ENCODE data around the gene C1orf174.
A peak's percentile ranks its signal among the peaks of the same experiment; 100 is the strongest.

Gene C1orf174

GRCh38 chr1:3939242-3940080 is 39.4 kb upstream of the C1orf174 start:
- H3K9ac ChIP-seq (ENCODE audit: low read depth, low read length, poor library complexity), result peak overlapping the region; percentile 0
- H3K4me1 ChIP-seq (ENCODE audit: control insufficient read depth in 2 of 2, insufficient read depth in 1 of 2, low read depth in 1 of 2, low read length in 2 of 2), result peaks cover 0 to 4% of the 10 kb centered on the region in 2 donors
- no peaks in the 10 kb centered on the region for H3K36me3 ChIP-seq (replicated peaks in 1 of 2; ENCODE audit: control insufficient read depth in 2 of 2, insufficient read depth in 2 of 2, low read length in 2 of 2)
- no peak overlapping the region for H3K23ac ChIP-seq (ENCODE audit: low read depth, low read length, poor library complexity)
- H2BK120ac ChIP-seq (ENCODE audit: low read depth, low read length), result no peak overlapping the region
- peak overlapping the region; percentile 77 for H4K8ac ChIP-seq (ENCODE audit: low read depth, low read length)
- H3K4me3 ChIP-seq (ENCODE audit: low read length in 2 of 2), result no peak overlapping the region
- H3K9me3 ChIP-seq (replicated peaks in 1 of 2; ENCODE audit: control insufficient read depth in 2 of 2, insufficient read depth in 1 of 2, low read depth in 1 of 2, low read length in 2 of 2), result peaks cover 0 to 7% of the 10 kb centered on the region in 2 donors
- no peak overlapping the region for H2AFZ ChIP-seq (ENCODE audit: low read length)
- no peak overlapping the region for H3K4ac ChIP-seq (ENCODE audit: low read length)
- H2BK15ac ChIP-seq (ENCODE audit: low read length), result peak overlapping the region; percentile 22
- no peak overlapping the region for H2BK5ac ChIP-seq (ENCODE audit: low read length)
- peak overlapping the region; percentile 51 for H3K18ac ChIP-seq (ENCODE audit: low read length)
- H2AK5ac ChIP-seq (ENCODE audit: low read depth, low read length), result peak overlapping the region; percentile 81
- no peak for DNase-seq (ENCODE audit: low spot score)
- H3K79me1 ChIP-seq (ENCODE audit: low read depth, low read length), result no peaks in the 10 kb centered on the region
- no peak overlapping the region for H4K91ac ChIP-seq (ENCODE audit: low read depth, low read length, poor library complexity)
- no peak overlapping the region for H3K14ac ChIP-seq (ENCODE audit: low read length)
- H3K27ac ChIP-seq (replicated peaks; ENCODE audit: low read length), result no peak overlapping the region
- H3K4me2 ChIP-seq (ENCODE audit: insufficient read depth, low read length, poor library complexity, severe bottlenecking), result no peak overlapping the region
- no CpG with 5 or more reads among the region's 12 CpGs for WGBS, 2 donors (ENCODE audit: extremely low coverage in 2 of 2, insufficient read length in 2 of 2, insufficient replicate concordance in 1 of 2)
- H3K27me3 ChIP-seq (ENCODE audit: control insufficient read depth in 3 of 3, insufficient read depth in 3 of 3, low read depth in 1 of 3, low read length in 3 of 3), result peaks cover 0 to 18% (median 0%) of the 10 kb centered on the region in 3 experiments
- H2BK12ac ChIP-seq (ENCODE audit: low read length), result no peak overlapping the region

GRCh38 chr1:3932156-3932919 is 32.3 kb upstream of the C1orf174 start:
- no peak overlapping the region for H3K27ac ChIP-seq (replicated peaks; ENCODE audit: low read length)
- H3K9ac ChIP-seq (ENCODE audit: low read depth, low read length, poor library complexity), result no peak overlapping the region
- H3K79me1 ChIP-seq (ENCODE audit: low read depth, low read length), result peaks cover 4% of the 10 kb centered on the region
- no peak overlapping the region for H2AFZ ChIP-seq (ENCODE audit: low read length)
- peaks cover 0 to 15% (median 3%) of the 10 kb centered on the region in 3 experiments for H3K27me3 ChIP-seq (ENCODE audit: control insufficient read depth in 3 of 3, insufficient read depth in 3 of 3, low read depth in 1 of 3, low read length in 3 of 3)
- no peaks in the 10 kb centered on the region for H3K36me3 ChIP-seq (replicated peaks in 1 of 2; ENCODE audit: control insufficient read depth in 2 of 2, insufficient read depth in 2 of 2, low read length in 2 of 2)
- no peak overlapping the region for H4K8ac ChIP-seq (ENCODE audit: low read depth, low read length)
- peaks cover 0 to 12% of the 10 kb centered on the region in 2 donors for H3K9me3 ChIP-seq (replicated peaks in 1 of 2; ENCODE audit: control insufficient read depth in 2 of 2, insufficient read depth in 1 of 2, low read depth in 1 of 2, low read length in 2 of 2)
- H2BK12ac ChIP-seq (ENCODE audit: low read length), result peak overlapping the region; percentile 41
- no peak overlapping the region for H3K14ac ChIP-seq (ENCODE audit: low read length)
- no peak overlapping the region for H3K18ac ChIP-seq (ENCODE audit: low read length)
- peaks cover 0 to 3% of the 10 kb centered on the region in 2 donors for H3K4me1 ChIP-seq (ENCODE audit: control insufficient read depth in 2 of 2, insufficient read depth in 1 of 2, low read depth in 1 of 2, low read length in 2 of 2)
- H2AK5ac ChIP-seq (ENCODE audit: low read depth, low read length), result no peak overlapping the region
- H4K91ac ChIP-seq (ENCODE audit: low read depth, low read length, poor library complexity), result no peak overlapping the region
- H2BK120ac ChIP-seq (ENCODE audit: low read depth, low read length), result no peak overlapping the region
- no peak overlapping the region for H2BK15ac ChIP-seq (ENCODE audit: low read length)
- no peak overlapping the region for H3K4me3 ChIP-seq (ENCODE audit: low read length in 2 of 2)
- DNase-seq (ENCODE audit: low spot score), result no peak
- H3K4ac ChIP-seq (ENCODE audit: low read length), result no peak overlapping the region
- no peak overlapping the region for H2BK5ac ChIP-seq (ENCODE audit: low read length)
- no peak overlapping the region for H3K4me2 ChIP-seq (ENCODE audit: insufficient read depth, low read length, poor library complexity, severe bottlenecking)
- H3K23ac ChIP-seq (ENCODE audit: low read depth, low read length, poor library complexity), result no peak overlapping the region
- WGBS, 2 donors (ENCODE audit: extremely low coverage in 2 of 2, insufficient read length in 2 of 2, insufficient replicate concordance in 1 of 2), result no CpG with 5 or more reads among the region's 21 CpGs

- Histone ChIP-seq H3K4ac (ENCODE audit: low read length) (no peak overlapping the region), H2BK120ac (ENCODE audit: low read depth, low read length) (no peak overlapping the region), H3K14ac (ENCODE audit: low read length) (no peak overlapping the region), H3K4me2 (ENCODE audit: insufficient read depth, low read length, poor library complexity, severe bottlenecking) (no peak overlapping the region), H3K4me3 (ENCODE audit: low read length in 2 of 2) (no peak overlapping the region), H3K36me3 (replicated peaks in 1 of 2; ENCODE audit: control insufficient read depth in 2 of 2, insufficient read depth in 2 of 2, low read length in 2 of 2) (no peaks in the 10 kb centered on the region), H3K9ac (ENCODE audit: low read depth, low read length, poor library complexity) (no peak overlapping the region), H3K79me1 (ENCODE audit: low read depth, low read length) (peaks cover 4% of the 10 kb centered on the region), H2BK5ac (ENCODE audit: low read length) (no peak overlapping the region), H2BK12ac (ENCODE audit: low read length) (no peak overlapping the region), H3K27ac (replicated peaks; ENCODE audit: low read length) (no peak overlapping the region), H3K18ac (ENCODE audit: low read length) (peak overlapping the region; percentile 1), H4K91ac (ENCODE audit: low read depth, low read length, poor library complexity) (no peak overlapping the region), H4K8ac (ENCODE audit: low read depth, low read length) (no peak overlapping the region), H2AFZ (ENCODE audit: low read length) (no peak overlapping the region), H3K4me1 (ENCODE audit: control insufficient read depth in 2 of 2, insufficient read depth in 1 of 2, low read depth in 1 of 2, low read length in 2 of 2) (peaks cover 0 to 3% of the 10 kb centered on the region in 2 donors), H2AK5ac (ENCODE audit: low read depth, low read length) (no peak overlapping the region), H2BK15ac (ENCODE audit: low read length) (no peak overlapping the region), H3K27me3 (ENCODE audit: control insufficient read depth in 3 of 3, insufficient read depth in 3 of 3, low read depth in 1 of 3, low read length in 3 of 3) (peaks cover 0 to 15% (median 3%) of the 10 kb centered on the region in 3 experiments), H3K9me3 (replicated peaks in 1 of 2; ENCODE audit: control insufficient read depth in 2 of 2, insufficient read depth in 1 of 2, low read depth in 1 of 2, low read length in 2 of 2) (peaks cover 0 to 12% of the 10 kb centered on the region in 2 donors), H3K23ac (ENCODE audit: low read depth, low read length, poor library complexity) (peak overlapping the region; percentile 0)
- WGBS, 2 donors (ENCODE audit: extremely low coverage in 2 of 2, insufficient read length in 2 of 2, insufficient replicate concordance in 1 of 2), result no CpG with 5 or more reads among the region's 17 CpGs
- DNase-seq (ENCODE audit: low spot score), result no peak
These were observed 31.2 kb upstream of the C1orf174 start for GRCh38 chr1:3931007-3931912.
